ENCODE data around the gene DNAH14.

GRCh38 chr1:225143001-225143400, 213.5 kb downstream of the DNAH14 start:
- TF ChIP-seq CTCF (IDR thresholded peaks at IDR 0.05; ENCODE audit: control extremely low read depth in 1 of 3, insufficient read depth in 1 of 3, low read depth in 1 of 3, low read length in 3 of 3) (no peak), POLR2AphosphoS5 (IDR thresholded peaks at IDR 0.05; ENCODE audit: low read depth, low read length) (no peak), KDM1A (IDR thresholded peaks at IDR 0.05; ENCODE audit: borderline replicate concordance, low read length) (no peak), JUND (IDR thresholded peaks at IDR 0.05; ENCODE audit: low read length) (no peak), POLR2A (IDR thresholded peaks at IDR 0.05; ENCODE audit: control extremely low read depth in 1 of 2, low read depth in 2 of 2, low read length in 2 of 2) (no peak), CTBP2 (IDR thresholded peaks at IDR 0.05; ENCODE audit: borderline replicate concordance, insufficient read depth, insufficient read length, low read length) (no peak), HDAC2 (IDR thresholded peaks at IDR 0.05; ENCODE audit: borderline replicate concordance in 1 of 2, low read depth in 2 of 2, low read length in 2 of 2) (no peak), KDM5A (IDR thresholded peaks at IDR 0.05; ENCODE audit: low read length) (no peak), EP300 (IDR thresholded peaks at IDR 0.05; ENCODE audit: borderline replicate concordance in 1 of 2, low read depth in 2 of 2, low read length in 2 of 2) (no peak), EZH2 (IDR thresholded peaks at IDR 0.05; ENCODE audit: low read depth, low read length, severe bottlenecking) (no peak), RFX5 (IDR thresholded peaks at IDR 0.05; ENCODE audit: borderline replicate concordance, low read depth, low read length) (no peak), USF2 (IDR thresholded peaks at IDR 0.05; ENCODE audit: low read length) (no peak), RXRA (IDR thresholded peaks at IDR 0.05; ENCODE audit: insufficient read depth, low read depth, low read length) (no peak)

Data from H1 (cell line).